ENCODE results near the gene TMCC1.
"Not testable (repeated sequence)": the region's sequence is repeated elsewhere in the genome, so short reads cannot be mapped to it uniquely, and the experiment has no call there.

The TMCC1 gene

GRCh38 chr3:129655291-129655700 is 238.2 kb downstream of the TMCC1 start:
- Mint-ChIP-seq H3K36me3 (peaks cover 6% of the 10 kb centered on the region), H3K27ac (no peak overlapping the region), H3K4me1 (peaks cover 9% of the 10 kb centered on the region), H3K4me3 (no peak overlapping the region), H3K9me3 (no peaks in the 10 kb centered on the region), H3K27me3 (no peaks in the 10 kb centered on the region)

- Mint-ChIP-seq H3K27me3 (no peaks in the 10 kb centered on the region), H3K36me3 (peaks cover 6% of the 10 kb centered on the region), H3K4me1 (peaks cover 9% of the 10 kb centered on the region)
These were observed 239.4 kb downstream of the TMCC1 start for GRCh38 chr3:129654131-129654530.

GRCh38 chr3:129653019-129653418 is 240.5 kb downstream of the TMCC1 start:
- no peak overlapping the region for H3K27ac Mint-ChIP-seq
- no peaks in the 10 kb centered on the region for H3K9me3 Mint-ChIP-seq
- H3K4me3 Mint-ChIP-seq, result no peak overlapping the region
- peaks cover 3% of the 10 kb centered on the region for H3K4me1 Mint-ChIP-seq
- peaks cover 6% of the 10 kb centered on the region for H3K36me3 Mint-ChIP-seq
- H3K27me3 Mint-ChIP-seq, result no peaks in the 10 kb centered on the region

More at GRCh38 chr3:129654131-129654530, 239.4 kb downstream of the TMCC1 start:
- Mint-ChIP-seq H3K4me3 (no peak overlapping the region), H3K9me3 (no peaks in the 10 kb centered on the region), H3K27ac (no peak overlapping the region)

- Mint-ChIP-seq H3K4me1 (no peaks in the 10 kb centered on the region), H3K36me3 (peaks cover 6% of the 10 kb centered on the region), H3K27me3 (no peaks in the 10 kb centered on the region), H3K27ac (no peak overlapping the region), H3K9me3 (no peaks in the 10 kb centered on the region), H3K4me3 (no peak overlapping the region)
These were observed 241.9 kb downstream of the TMCC1 start for GRCh38 chr3:129651435-129652202.

- no peak overlapping the region for H3K27ac Mint-ChIP-seq
- no peaks in the 10 kb centered on the region for H3K4me1 Mint-ChIP-seq
- H3K36me3 Mint-ChIP-seq, result peaks cover 6% of the 10 kb centered on the region
- H3K9me3 Mint-ChIP-seq, result no peaks in the 10 kb centered on the region
- no peaks in the 10 kb centered on the region for H3K27me3 Mint-ChIP-seq
- no peak overlapping the region for H3K4me3 Mint-ChIP-seq
These were observed 243.1 kb downstream of the TMCC1 start for GRCh38 chr3:129650256-129650872.

GRCh38 chr3:129648391-129648790 is 245.1 kb downstream of the TMCC1 start:
- H3K36me3 Mint-ChIP-seq, result peaks cover 3% of the 10 kb centered on the region
- H3K4me1 Mint-ChIP-seq, result no peaks in the 10 kb centered on the region
- H3K4me3 Mint-ChIP-seq, result no peak overlapping the region
- H3K9me3 Mint-ChIP-seq, result no peaks in the 10 kb centered on the region
- no peak overlapping the region for H3K27ac Mint-ChIP-seq
- no peaks in the 10 kb centered on the region for H3K27me3 Mint-ChIP-seq

- no peaks in the 10 kb centered on the region for H3K27me3 Mint-ChIP-seq
- no peak overlapping the region for H3K27ac Mint-ChIP-seq
- no peaks in the 10 kb centered on the region for H3K4me1 Mint-ChIP-seq
- no peaks in the 10 kb centered on the region for H3K9me3 Mint-ChIP-seq
- H3K36me3 Mint-ChIP-seq, result no peaks in the 10 kb centered on the region
- H3K4me3 Mint-ChIP-seq, result no peak overlapping the region
These were observed 248.2 kb downstream of the TMCC1 start for GRCh38 chr3:129645286-129645685.

GRCh38 chr3:129644836-129645235 is 248.7 kb downstream of the TMCC1 start:
- H3K27me3 Mint-ChIP-seq, result no peaks in the 10 kb centered on the region
- no peak overlapping the region for H3K4me3 Mint-ChIP-seq
- no peak overlapping the region for H3K27ac Mint-ChIP-seq
- no peaks in the 10 kb centered on the region for H3K4me1 Mint-ChIP-seq
- no peaks in the 10 kb centered on the region for H3K36me3 Mint-ChIP-seq
- no peaks in the 10 kb centered on the region for H3K9me3 Mint-ChIP-seq

GRCh38 chr3:129641567-129642260 is 251.8 kb downstream of the TMCC1 start:
- not testable (repeated sequence) for H3K4me1 Mint-ChIP-seq, H3K27ac Mint-ChIP-seq, H3K9me3 Mint-ChIP-seq, H3K27me3 Mint-ChIP-seq, H3K4me3 Mint-ChIP-seq, H3K36me3 Mint-ChIP-seq

- not testable (repeated sequence) for H3K27ac Mint-ChIP-seq, H3K9me3 Mint-ChIP-seq, H3K4me3 Mint-ChIP-seq, H3K36me3 Mint-ChIP-seq, H3K27me3 Mint-ChIP-seq, H3K4me1 Mint-ChIP-seq
These were observed 252.5 kb downstream of the TMCC1 start for GRCh38 chr3:129640985-129641384.

GRCh38 chr3:129638481-129638880 is 255.0 kb downstream of the TMCC1 start:
- no peak overlapping the region for H3K4me3 Mint-ChIP-seq
- H3K27ac Mint-ChIP-seq, result no peak overlapping the region
- H3K9me3 Mint-ChIP-seq, result no peaks in the 10 kb centered on the region
- H3K36me3 Mint-ChIP-seq, result no peaks in the 10 kb centered on the region
- peaks cover 2% of the 10 kb centered on the region for H3K27me3 Mint-ChIP-seq
- H3K4me1 Mint-ChIP-seq, result peaks cover 2% of the 10 kb centered on the region

GRCh38 chr3:129636082-129636481 is 257.4 kb downstream of the TMCC1 start:
- Mint-ChIP-seq H3K4me3 (no peak overlapping the region), H3K36me3 (no peaks in the 10 kb centered on the region), H3K27ac (no peak overlapping the region), H3K27me3 (peaks cover 2% of the 10 kb centered on the region), H3K9me3 (no peaks in the 10 kb centered on the region), H3K4me1 (peaks cover 3% of the 10 kb centered on the region)

GRCh38 chr3:129635656-129636055 is 257.9 kb downstream of the TMCC1 start:
- Mint-ChIP-seq H3K27ac (no peak overlapping the region), H3K9me3 (no peaks in the 10 kb centered on the region), H3K36me3 (no peaks in the 10 kb centered on the region), H3K4me1 (peaks cover 3% of the 10 kb centered on the region), H3K27me3 (peaks cover 2% of the 10 kb centered on the region), H3K4me3 (no peak overlapping the region)

GRCh38 chr3:129633751-129634481 is 259.6 kb downstream of the TMCC1 start:
- Mint-ChIP-seq H3K4me3 (no peak overlapping the region), H3K27me3 (peaks cover 2% of the 10 kb centered on the region), H3K27ac (no peak overlapping the region), H3K36me3 (no peaks in the 10 kb centered on the region), H3K4me1 (peaks cover 3% of the 10 kb centered on the region), H3K9me3 (no peaks in the 10 kb centered on the region)

- Mint-ChIP-seq H3K4me1 (peaks cover 7% of the 10 kb centered on the region), H3K27me3 (no peaks in the 10 kb centered on the region), H3K4me3 (no peak overlapping the region), H3K9me3 (no peaks in the 10 kb centered on the region), H3K36me3 (no peaks in the 10 kb centered on the region), H3K27ac (no peak overlapping the region)
These were observed 260.5 kb downstream of the TMCC1 start for GRCh38 chr3:129632977-129633376.

All from activated naive CD4-positive, alpha-beta T cell treated with anti-CD3 and anti-CD28 coated beads, Interleukin-2, amount 50 U/mL, for 24 hours (primary cell).